ENCODE data around the gene FAF1. TPM values are rescaled to one million over a fixed set of nuclear protein-coding genes. Genes with fewer than 3 reads are reported as not detected.

FAF1 gene
- total and polyA plus RNA-seq, 9 of the 15 experiments (the other 6 are each of a cell fraction or from before 2014, with no cell fraction given) = 48.7 to 225 (median 118) TPM

DNA sequence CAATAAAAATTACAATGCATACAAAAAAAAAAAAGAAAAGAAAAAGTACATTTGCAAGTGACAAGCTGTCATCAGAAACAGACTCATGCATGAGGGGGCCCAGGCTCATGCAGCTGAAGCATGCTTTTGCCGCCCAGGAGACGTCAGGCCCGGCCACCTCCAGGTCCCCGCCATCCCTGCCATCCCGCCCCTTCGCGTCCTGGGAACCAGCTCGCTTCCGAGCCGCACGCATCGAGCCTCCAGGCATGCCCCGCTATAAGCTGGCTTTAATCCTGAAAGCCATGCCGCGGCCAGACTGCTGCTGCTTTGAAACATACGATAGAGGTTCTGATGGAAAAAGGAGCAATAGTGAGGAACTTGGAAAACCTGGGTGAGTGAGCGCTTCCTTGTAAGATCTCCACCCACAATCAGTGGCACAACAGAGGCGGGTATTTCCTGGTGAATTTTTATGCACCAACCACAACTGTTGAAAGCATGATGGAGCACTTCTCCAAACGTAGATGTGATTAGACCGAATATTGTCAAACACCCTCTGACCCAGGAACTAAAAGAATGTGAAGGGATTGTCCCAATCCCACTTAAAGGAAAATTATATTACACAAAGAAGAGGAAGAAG is 113.7 kb downstream of the FAF1 start:
- in situ Hi-C loops (cut with MboI) = no loop called here
- Histone ChIP-seq H3K79me2 (ENCODE audit: control insufficient read depth, insufficient read depth, low read length) (peaks cover 84% of the 10 kb centered on the region), H3K4me1 (replicated peaks in 1 of 2; ENCODE audit: control insufficient read depth in 2 of 2, insufficient read depth in 2 of 2, low read length in 2 of 2) (peaks cover 0 to 3% of the 10 kb centered on the region in 2 experiments; a peak in 2 of 5 replicates), H3K4me3 (no peak overlapping the region), H3K36me3 (ENCODE audit: control insufficient read depth, insufficient read depth, low read length) (no peaks in the 10 kb centered on the region; the same call in 2 of the 3 replicates), H2AFZ (ENCODE audit: low read depth, low read length) (no peak overlapping the region), H3K9me3 (replicated peaks; ENCODE audit: control insufficient read depth, insufficient read depth, low read depth, low read length) (no peaks in the 10 kb centered on the region), H3K9me1 (ENCODE audit: control insufficient read depth, insufficient read depth, low read length) (no peaks in the 10 kb centered on the region), H3K27ac (ENCODE audit: extremely low read depth, low read depth, low read length) (no peak overlapping the region), H3K9ac (ENCODE audit: insufficient read depth in 1 of 2, low read depth in 2 of 2, low read length in 2 of 2) (no peak overlapping the region), H3K4me2 (ENCODE audit: insufficient read depth, low read length) (no peak overlapping the region), H4K20me1 (replicated peaks; ENCODE audit: control insufficient read depth, insufficient read depth, low read length) (no peaks in the 10 kb centered on the region), H3K27me3 (ENCODE audit: control insufficient read depth in 2 of 2, insufficient read depth in 2 of 2, low read length in 2 of 2) (no peaks in the 10 kb centered on the region)
- DNase-seq (ENCODE audit: extremely low read depth in 1 of 4, low spot score in 3 of 4) (no peak), ATAC-seq (no peak), FAIRE-seq (no peak)
- intact Hi-C loops (cut with micrococcal nuclease) = no loop called here
- 93% methylated on average over 20 of the region's 20 CpGs for WGBS (ENCODE audit: insufficient coverage, low coverage, missing lambda C conversion rate)
- ChIA-PET CTCF (ENCODE audit: low intra/inter-chr PET ratio) (no interaction called here), POLR2A (no interaction called here)
- BruUV-seq (replicated peaks) = no TSS peak
- no peak for TF ChIP-seq CBX3 (IDR thresholded peaks at IDR 0.05; ENCODE audit: borderline replicate concordance in 1 of 2, low read length in 2 of 2)
- 0 out of 2 replicates have a peak, but pooled peaks have one; percentile 18 for TF ChIP-seq POLR2G (IDR thresholded peaks at IDR 0.05; ENCODE audit: low read depth, low read length)

DNA sequence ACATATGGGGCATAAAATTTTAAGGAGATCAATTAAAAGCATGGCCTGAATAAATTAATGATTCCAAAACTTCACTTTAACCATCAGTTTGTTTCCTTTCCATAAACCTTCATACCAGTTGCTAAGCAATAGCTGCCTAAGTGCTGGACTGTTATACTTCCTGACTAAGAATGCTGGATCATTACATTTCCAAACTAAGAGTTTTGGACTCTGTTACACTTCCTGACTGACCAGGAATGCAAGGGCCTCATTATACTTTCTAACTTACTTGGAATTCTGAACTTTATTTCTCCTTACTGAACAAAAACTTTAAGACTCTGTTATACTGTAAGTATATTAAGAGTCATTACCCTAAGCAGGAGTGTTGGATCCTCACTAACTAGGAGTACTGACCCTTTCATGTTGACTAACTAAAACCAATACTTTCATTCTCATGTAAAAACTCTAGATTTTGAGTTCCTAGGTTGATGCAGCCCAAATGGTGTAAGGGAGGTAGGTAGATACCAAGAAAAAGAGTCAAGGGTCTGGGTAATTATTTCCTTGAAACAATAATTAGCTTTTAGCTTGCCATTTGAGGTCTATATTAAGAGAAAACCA is 118.2 kb downstream of the FAF1 start:
- Histone ChIP-seq H3K36me3 (ENCODE audit: control insufficient read depth, insufficient read depth, low read length) (no peaks in the 10 kb centered on the region; the same call in 2 of the 3 replicates), H3K9me3 (replicated peaks; ENCODE audit: control insufficient read depth, insufficient read depth, low read depth, low read length) (no peaks in the 10 kb centered on the region), H3K4me2 (ENCODE audit: insufficient read depth, low read length) (no peak overlapping the region), H3K9me1 (ENCODE audit: control insufficient read depth, insufficient read depth, low read length) (no peaks in the 10 kb centered on the region), H2AFZ (ENCODE audit: low read depth, low read length) (no peak overlapping the region), H4K20me1 (replicated peaks; ENCODE audit: control insufficient read depth, insufficient read depth, low read length) (no peaks in the 10 kb centered on the region), H3K27me3 (ENCODE audit: control insufficient read depth in 2 of 2, insufficient read depth in 2 of 2, low read length in 2 of 2) (no peaks in the 10 kb centered on the region), H3K4me3 (no peak overlapping the region), H3K27ac (ENCODE audit: extremely low read depth, low read depth, low read length) (peak overlapping the region; percentile 1; the same call in 1 of the 3 replicates), H3K4me1 (replicated peaks in 1 of 2; ENCODE audit: control insufficient read depth in 2 of 2, insufficient read depth in 2 of 2, low read length in 2 of 2) (peaks cover 0 to 3% of the 10 kb centered on the region in 2 experiments; a peak in 2 of 5 replicates), H3K9ac (ENCODE audit: insufficient read depth in 1 of 2, low read depth in 2 of 2, low read length in 2 of 2) (no peak overlapping the region), H3K79me2 (ENCODE audit: control insufficient read depth, insufficient read depth, low read length) (peaks cover 78% of the 10 kb centered on the region)
- ChIA-PET POLR2A (interaction anchor here (1.4 kb wide), 1 partner anchor 21 kb away, joined by 3 read pairs; no protein-coding TSS in a partner anchor), CTCF (ENCODE audit: low intra/inter-chr PET ratio) (interaction anchor here (0.7 kb wide), 1 partner anchor 383 kb away, joined by 3 read pairs; no protein-coding TSS in a partner anchor)
- BruUV-seq (replicated peaks) = no TSS peak
- no peak for DNase-seq (ENCODE audit: extremely low read depth in 1 of 4, low spot score in 3 of 4)
- ATAC-seq = peak; percentile 70
- in situ Hi-C loops (cut with MboI) (no loop called here), intact Hi-C loops (cut with micrococcal nuclease) (no loop called here)
- FAIRE-seq = no peak
- no peak for TF ChIP-seq ZBTB7A (IDR thresholded peaks at IDR 0.05; ENCODE audit: borderline replicate concordance, control insufficient read depth, low read depth, low read length)
- no peak for TF ChIP-seq TCF7L2 (IDR thresholded peaks at IDR 0.05; ENCODE audit: low read depth, low read length)
- TF ChIP-seq ZNF12 (CRISPR knock-in tag; IDR thresholded peaks at IDR 0.05) = no peak
- TF ChIP-seq, protein P1, sequence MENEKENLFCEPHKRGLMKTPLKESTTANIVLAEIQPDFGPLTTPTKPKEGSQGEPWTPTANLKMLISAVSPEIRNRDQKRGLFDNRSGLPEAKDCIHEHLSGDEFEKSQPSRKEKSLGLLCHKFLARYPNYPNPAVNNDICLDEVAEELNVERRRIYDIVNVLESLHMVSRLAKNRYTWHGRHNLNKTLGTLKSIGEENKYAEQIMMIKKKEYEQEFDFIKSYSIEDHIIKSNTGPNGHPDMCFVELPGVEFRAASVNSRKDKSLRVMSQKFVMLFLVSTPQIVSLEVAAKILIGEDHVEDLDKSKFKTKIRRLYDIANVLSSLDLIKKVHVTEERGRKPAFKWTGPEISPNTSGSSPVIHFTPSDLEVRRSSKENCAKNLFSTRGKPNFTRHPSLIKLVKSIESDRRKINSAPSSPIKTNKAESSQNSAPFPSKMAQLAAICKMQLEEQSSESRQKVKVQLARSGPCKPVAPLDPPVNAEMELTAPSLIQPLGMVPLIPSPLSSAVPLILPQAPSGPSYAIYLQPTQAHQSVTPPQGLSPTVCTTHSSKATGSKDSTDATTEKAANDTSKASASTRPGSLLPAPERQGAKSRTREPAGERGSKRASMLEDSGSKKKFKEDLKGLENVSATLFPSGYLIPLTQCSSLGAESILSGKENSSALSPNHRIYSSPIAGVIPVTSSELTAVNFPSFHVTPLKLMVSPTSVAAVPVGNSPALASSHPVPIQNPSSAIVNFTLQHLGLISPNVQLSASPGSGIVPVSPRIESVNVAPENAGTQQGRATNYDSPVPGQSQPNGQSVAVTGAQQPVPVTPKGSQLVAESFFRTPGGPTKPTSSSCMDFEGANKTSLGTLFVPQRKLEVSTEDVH (IDR thresholded peaks at IDR 0.05; ENCODE audit: low read depth, partially characterized antibody) = no peak
- TF ChIP-seq JUNB (CRISPR knock-in tag; conservative IDR thresholded peaks at IDR 0.05) = no peak
- no peak for TF ChIP-seq ZFX (CRISPR knock-in tag; IDR thresholded peaks at IDR 0.05)
- TF ChIP-seq PHB (CRISPR knock-in tag; IDR thresholded peaks at IDR 0.05) = no peak
- TF ChIP-seq, protein P2, sequence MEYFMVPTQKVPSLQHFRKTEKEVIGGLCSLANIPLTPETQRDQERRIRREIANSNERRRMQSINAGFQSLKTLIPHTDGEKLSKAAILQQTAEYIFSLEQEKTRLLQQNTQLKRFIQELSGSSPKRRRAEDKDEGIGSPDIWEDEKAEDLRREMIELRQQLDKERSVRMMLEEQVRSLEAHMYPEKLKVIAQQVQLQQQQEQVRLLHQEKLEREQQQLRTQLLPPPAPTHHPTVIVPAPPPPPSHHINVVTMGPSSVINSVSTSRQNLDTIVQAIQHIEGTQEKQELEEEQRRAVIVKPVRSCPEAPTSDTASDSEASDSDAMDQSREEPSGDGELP (CRISPR knock-in tag; IDR thresholded peaks at IDR 0.05; ENCODE audit: borderline replicate concordance) = no peak

Measured in K562 (cell line).